ENCODE measurements around the gene IFNAR1. TPM values are rescaled to one million over a fixed set of nuclear protein-coding genes. Genes with fewer than 3 reads are reported as not detected.

The IFNAR1 gene
- total and polyA plus RNA-seq, 2 of the 4 experiments (the other 2 are of a cell fraction) = 7.8 to 9.9 TPM

GRCh38 chr21:33300701-33301631 is 23.8 kb upstream of the IFNAR1 start:
- peak; percentile 68 for ATAC-seq (ENCODE audit: low read depth)
- BruUV-seq (replicated peaks) = no TSS peak
- Histone ChIP-seq H3K27ac (ENCODE audit: insufficient read depth, low read length) (no peak overlapping the region), H4K91ac (ENCODE audit: insufficient read depth, low read depth, low read length) (no peak overlapping the region), H4K8ac (ENCODE audit: low read depth in 2 of 2, low read length in 2 of 2) (peak overlapping the region in 1 of 2 experiments; percentile 9; a peak in 1 of 4 replicates), H2BK5ac (ENCODE audit: low read depth, low read length, poor library complexity, severe bottlenecking) (no peak overlapping the region), H2AK5ac (ENCODE audit: low read depth, low read length) (no peak overlapping the region; the same call in 1 of the 2 replicates), H2BK15ac (ENCODE audit: low read depth, low read length) (no peak overlapping the region), H2BK120ac (ENCODE audit: low read depth, low read length) (no peak overlapping the region), H3K9me1 (ENCODE audit: insufficient read depth, low read length) (no peaks in the 10 kb centered on the region), H4K20me1 (ENCODE audit: insufficient read depth, low read length) (no peaks in the 10 kb centered on the region), H3K4me1 (ENCODE audit: control insufficient read depth, insufficient read depth, low read length) (peaks cover 5% of the 10 kb centered on the region), H3K14ac (replicated peaks; ENCODE audit: low read depth, low read length) (no peak overlapping the region), H2AK9ac (replicated peaks; ENCODE audit: low read depth, low read length, poor library complexity) (no peak overlapping the region), H3K9me3 (ENCODE audit: control insufficient read depth, insufficient read depth, low read length) (no peaks in the 10 kb centered on the region), H3K27me3 (ENCODE audit: control insufficient read depth, insufficient read depth, low read length) (no peaks in the 10 kb centered on the region), H3K4me2 (ENCODE audit: low read depth, low read length) (no peak overlapping the region), H3K56ac (ENCODE audit: extremely low read depth, insufficient read depth, low read length) (no peak overlapping the region), H3K4ac (ENCODE audit: low read depth, low read length) (no peak overlapping the region), H3K18ac (ENCODE audit: low read depth, low read length) (no peak overlapping the region), H3K4me3 (ENCODE audit: insufficient read depth, low read depth, low read length) (no peak overlapping the region), H3K79me1 (ENCODE audit: low read depth in 1 of 2, low read length in 2 of 2) (no peaks in the 10 kb centered on the region), H3K23ac (ENCODE audit: low read depth, low read length) (0 out of 2 replicates have a peak overlapping the region, but pooled peaks have one; percentile 8), H4K5ac (ENCODE audit: low read depth, low read length) (no peak overlapping the region), H2BK20ac (ENCODE audit: low read depth, low read length) (no peak overlapping the region), H3K9ac (ENCODE audit: low read depth, low read length) (no peak overlapping the region), H3K36me3 (ENCODE audit: control insufficient read depth, insufficient read depth, low read length) (peaks cover 6% of the 10 kb centered on the region; the same call in 1 of the 2 replicates), H2AFZ (replicated peaks; ENCODE audit: low read length, poor library complexity) (no peak overlapping the region)
- no peak for TF ChIP-seq CEBPB (IDR thresholded peaks at IDR 0.05; ENCODE audit: low read depth, low read length)
- ChIA-PET CTCF (interaction anchor here (0.6 to 1.0 kb wide), 2 partner anchors 60 to 1692 kb away, joined by 4 read pairs; no protein-coding TSS in a partner anchor), POLR2A (ENCODE audit: unreplicated experiment) (interaction anchor here (0.6 to 1.1 kb wide), 2 partner anchors 41 to 109 kb away, joined by 3 to 6 read pairs; no protein-coding TSS in a partner anchor)
- WGBS, 2 experiments (ENCODE audit: extremely low coverage in 2 of 2, insufficient read length in 1 of 2) = no CpG with 5 or more reads among the region's 10 CpGs
- intact Hi-C loops (cut with micrococcal nuclease) (no loop called here), in situ Hi-C loops (cut with MboI; ENCODE audit: low sequenced_read_pairs) (no loop called here), dilution Hi-C loops (cut with HindIII; ENCODE audit: low sequenced_read_pairs, unreplicated experiment) (no loop called here)
- no peak for DNase-seq

Measured in IMR-90 (cell line).